Fibroblast of skin of abdomen (primary cell): ENCODE measurements around the gene DDR1. TPM values are rescaled to one million over a fixed set of nuclear protein-coding genes. Genes with fewer than 3 reads are reported as not detected.
"Not testable (repeated sequence)": the region's sequence is repeated elsewhere in the genome, so short reads cannot be mapped to it uniquely, and the experiment has no call there.

ENCODE experiments used
- DNase-seq: peaks from one replicate; pipeline ENCODE4 v3.0.0-alpha.2; 2013
- polyA plus RNA-seq, 2 experiments: library from polyadenylated mRNA; unstranded; fragments of 120-200 nt; gene quantifications; one replicate each; pipeline ENCODE4 v1.2.1, GENCODE V29; 2013; ENCODE audit not compliant: insufficient read length in 2 of 2

The DDR1 gene
- 24.3 TPM for polyA plus RNA-seq (2013, experiment 1 of 2; ENCODE audit: insufficient read length)
- polyA plus RNA-seq (2013, experiment 2 of 2; ENCODE audit: insufficient read length): 23.1 TPM

GRCh38 chr6:30883685-30884520 lies at the start of gene DDR1:
Gene DDR1 (plus strand): TSS chr6:30884519. CDS start chr6:30888730, 4,211 bp downstream.
- peak; percentile 70 for DNase-seq

GRCh38 chr6:30834646-30835045 lies 49.7 kb upstream of the DDR1 start:
- no peak for DNase-seq

- no peak for DNase-seq
Observed at GRCh38 chr6:30835576-30835975, 48.7 kb upstream of the DDR1 start.

- peak; percentile 81 for DNase-seq
Observed at GRCh38 chr6:30836431-30836866, 47.9 kb upstream of the DDR1 start.

- DNase-seq: no peak
Observed at GRCh38 chr6:30836957-30837356, 47.4 kb upstream of the DDR1 start.

GRCh38 chr6:30837432-30837831 lies 46.9 kb upstream of the DDR1 start:
- DNase-seq: no peak

GRCh38 chr6:30837870-30838269 lies 46.4 kb upstream of the DDR1 start:
- DNase-seq: no peak

- no peak for DNase-seq
Observed at GRCh38 chr6:30839671-30840070, 44.6 kb upstream of the DDR1 start.

- no peak for DNase-seq
Observed at GRCh38 chr6:30840084-30840934, 44.0 kb upstream of the DDR1 start.

GRCh38 chr6:30840935-30841643 lies 43.2 kb upstream of the DDR1 start:
- no peak for DNase-seq

- DNase-seq: no peak
Observed at GRCh38 chr6:30841644-30842504, 42.4 kb upstream of the DDR1 start.

GRCh38 chr6:30842754-30843610 lies 41.3 kb upstream of the DDR1 start:
- DNase-seq: peak; percentile 64

- DNase-seq: no peak
Observed at GRCh38 chr6:30843611-30843998, 40.7 kb upstream of the DDR1 start.

GRCh38 chr6:30844118-30844535 lies 40.2 kb upstream of the DDR1 start:
- DNase-seq: peak; percentile 82

- DNase-seq: no peak
Observed at GRCh38 chr6:30845183-30845582, 39.1 kb upstream of the DDR1 start.

- DNase-seq: no peak
Observed at GRCh38 chr6:30847421-30847970, 36.8 kb upstream of the DDR1 start.

- no peak for DNase-seq
Observed at GRCh38 chr6:30847971-30848436, 36.3 kb upstream of the DDR1 start.

- DNase-seq: peak; percentile 37
Observed at GRCh38 chr6:30849903-30850651, 34.2 kb upstream of the DDR1 start.

GRCh38 chr6:30852459-30852858 lies 31.9 kb upstream of the DDR1 start:
- DNase-seq: not testable (repeated sequence)
